Brain microvascular endothelial cell (primary cell): ENCODE results near the gene ADAM12.

Source experiments
- DNase-seq: peaks from one replicate; pipeline ENCODE4 v3.0.0-alpha.2; 2020
- H3K27ac ChIP-seq: fragments of 250-450 bp; sonication (Bioruptor Pico); 2 replicates; pipeline ENCODE4 v1.5.1; 2020; ENCODE audit warnings: mild to moderate bottlenecking, moderate library complexity
- H3K27me3 ChIP-seq: fragments of 250-450 bp; sonication (Bioruptor Pico); replicated peaks from 2 replicates; pipeline ENCODE4 v1.5.1; 2020; ENCODE audit warnings: mild to moderate bottlenecking
- H3K36me3 ChIP-seq: fragments of 250-450 bp; sonication (Bioruptor Pico); replicated peaks from 2 replicates; pipeline ENCODE4 v1.5.1; 2020; ENCODE audit warnings: mild to moderate bottlenecking
- H3K4me3 ChIP-seq: 2 replicates; pipeline ENCODE4 v1.5.1; 2011; ENCODE audit warnings: low read depth, mild to moderate bottlenecking, control low read depth, low read length, moderate library complexity
- CTCF ChIP-seq: IDR thresholded peaks from 2 replicates; pipeline ENCODE4 v1.5.1; 2011; ENCODE audit warnings: low read depth, mild to moderate bottlenecking, moderate library complexity, low read length, control low read depth, inconsistent platforms; ENCODE audit errors: missing control alignments
- in situ Hi-C: cut with HindIII; loops from 2 replicates; pipeline ENCODE4 v1.10.0; 2017; ENCODE audit warnings: low sequenced_read_pairs, low pct_ligation_motif_present

ADAM12 gene

DNA sequence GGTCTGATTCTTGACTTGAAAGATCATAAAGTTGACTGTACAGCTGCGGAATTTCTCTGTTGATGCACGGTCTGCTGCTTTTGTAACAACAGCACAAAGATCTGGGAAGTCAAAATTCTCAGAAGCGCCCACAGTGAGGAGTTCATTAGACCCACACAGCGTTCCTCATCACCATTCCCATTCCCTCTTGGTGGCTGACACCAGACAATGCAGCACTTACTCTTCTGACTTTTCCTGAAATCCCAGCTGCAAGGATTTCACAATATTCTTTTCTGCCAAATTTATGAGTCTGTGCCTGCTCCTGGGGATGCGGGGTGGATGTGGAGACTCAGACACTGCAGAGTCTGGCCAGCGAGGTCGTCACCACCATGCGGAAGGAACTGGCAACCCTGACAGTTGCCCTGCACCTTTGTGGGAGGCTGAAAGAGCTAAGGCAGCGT lies 258.0 kb downstream of the ADAM12 start:
- no peaks in the 10 kb centered on the region for H3K36me3 ChIP-seq
- no peaks in the 10 kb centered on the region for H3K27me3 ChIP-seq
- H3K27ac ChIP-seq, result no peak overlapping the region
- no peak for TF ChIP-seq CTCF
- in situ Hi-C loops, result no loop called here
- H3K4me3 ChIP-seq, result no peak overlapping the region
- DNase-seq, result no peak

DNA sequence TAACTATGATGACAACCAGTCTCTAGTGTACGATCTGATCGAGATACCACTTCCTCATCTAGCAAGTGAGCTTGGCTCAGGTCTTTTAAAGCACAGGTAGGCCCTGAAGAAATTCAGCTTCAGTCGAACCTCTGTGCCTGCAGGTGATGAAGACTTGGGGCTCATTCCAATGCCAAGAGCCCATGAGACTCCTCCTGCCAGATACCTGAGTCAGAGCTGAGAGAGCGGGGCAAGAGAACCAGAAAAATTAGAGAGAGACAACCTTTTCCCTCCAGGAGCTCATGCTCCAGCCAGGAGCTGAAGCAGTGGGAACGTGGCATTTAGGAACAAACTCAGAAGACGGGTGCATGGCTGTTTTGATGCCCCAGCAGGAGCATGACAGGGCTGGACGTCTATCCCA lies 259.3 kb downstream of the ADAM12 start:
- DNase-seq, result no peak
- no peaks in the 10 kb centered on the region for H3K27me3 ChIP-seq
- TF ChIP-seq CTCF, result no peak
- no peaks in the 10 kb centered on the region for H3K36me3 ChIP-seq
- in situ Hi-C loops, result no loop called here
- no peak overlapping the region for H3K4me3 ChIP-seq
- H3K27ac ChIP-seq, result no peak overlapping the region

- DNase-seq, result no peak
- no peak for TF ChIP-seq CTCF
These were observed 259.7 kb downstream of the ADAM12 start for GRCh38 chr10:126128581-126128980.

DNA sequence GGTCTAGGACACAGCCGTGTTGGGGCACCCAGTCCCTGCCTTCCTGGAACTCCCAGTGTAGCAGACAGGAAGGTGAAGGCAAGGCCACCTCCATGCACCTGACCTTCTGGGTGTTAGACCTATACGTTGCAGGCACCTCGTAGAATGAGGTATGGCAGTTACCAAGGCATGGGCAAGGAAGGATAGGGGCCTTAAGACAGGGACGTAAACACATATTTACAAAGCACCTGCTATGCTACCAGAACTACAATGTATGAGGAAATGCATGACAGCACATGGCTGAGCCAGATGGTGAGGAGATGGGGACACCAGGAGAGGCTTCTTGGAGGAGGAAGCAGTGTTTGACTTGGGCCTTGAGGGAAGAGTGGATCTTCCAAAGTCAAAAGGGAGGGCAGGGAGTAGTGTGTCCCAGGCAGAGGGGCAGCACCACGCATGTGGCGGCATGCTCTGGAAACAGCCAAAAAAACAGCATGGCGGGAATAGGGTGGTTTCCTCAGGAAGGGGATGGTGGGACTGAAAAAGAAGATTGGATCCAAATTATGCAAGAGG lies 260.7 kb downstream of the ADAM12 start:
- Histone ChIP-seq H3K27me3 (no peaks in the 10 kb centered on the region), H3K27ac (no peak overlapping the region), H3K4me3 (no peak overlapping the region), H3K36me3 (no peaks in the 10 kb centered on the region)
- no peak for TF ChIP-seq CTCF
- no peak for DNase-seq
- in situ Hi-C loops, result no loop called here

More at GRCh38 chr10:126128581-126128980, 259.7 kb downstream of the ADAM12 start:
- H3K27me3 ChIP-seq, result no peaks in the 10 kb centered on the region
- in situ Hi-C loops, result no loop called here
- H3K27ac ChIP-seq, result no peak overlapping the region
- H3K4me3 ChIP-seq, result no peak overlapping the region
- H3K36me3 ChIP-seq, result no peaks in the 10 kb centered on the region

GRCh38 chr10:126126866-126127265 lies 261.4 kb downstream of the ADAM12 start:
- no peak for TF ChIP-seq CTCF
- in situ Hi-C loops, result no loop called here

DNA sequence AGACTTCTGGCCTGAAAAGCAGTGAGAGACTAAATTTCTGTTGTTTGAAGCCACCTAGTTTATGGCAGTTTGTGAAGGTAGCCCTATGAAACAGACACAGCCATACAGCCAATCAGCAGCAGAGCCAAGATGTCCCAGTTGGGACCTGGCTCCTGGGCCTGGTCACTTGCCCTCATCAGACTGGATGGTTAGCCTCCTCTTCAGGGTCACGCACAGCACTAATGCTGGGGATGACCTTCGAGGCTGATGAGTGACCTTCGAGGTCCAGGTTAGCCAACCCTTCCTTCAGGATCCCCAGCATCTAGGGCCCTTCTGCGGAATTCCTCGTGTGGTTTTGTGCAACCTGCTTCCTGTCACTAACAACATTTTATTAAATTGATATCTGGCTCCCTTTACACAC lies 262.3 kb downstream of the ADAM12 start:
- no peak for DNase-seq
- Histone ChIP-seq H3K27me3 (no peaks in the 10 kb centered on the region), H3K27ac (no peak overlapping the region), H3K4me3 (no peak overlapping the region), H3K36me3 (no peaks in the 10 kb centered on the region)
- in situ Hi-C loops, result no loop called here
- no peak for TF ChIP-seq CTCF

More at GRCh38 chr10:126126866-126127265, 261.4 kb downstream of the ADAM12 start:
- H3K36me3 ChIP-seq, result no peaks in the 10 kb centered on the region
- H3K27ac ChIP-seq, result no peak overlapping the region
- no peak for DNase-seq
- no peaks in the 10 kb centered on the region for H3K27me3 ChIP-seq
- H3K4me3 ChIP-seq, result no peak overlapping the region
